ENCODE results near the gene IL20RA. TPM values are rescaled to one million over a fixed set of nuclear protein-coding genes. Genes with fewer than 3 reads are reported as not detected.
"Not testable (repeated sequence)": the region's sequence is repeated elsewhere in the genome, so short reads cannot be mapped to it uniquely, and the experiment has no call there.

Gene IL20RA
- total RNA-seq (2014; rRNA removed; shearing (Covaris generic)) = 0.02 TPM in 1 of 2 replicates, not detected in the other
- not detected in 2 replicates for polyA plus RNA-seq (2014; cell fraction: nucleus; rRNA removed)

- no peak for DNase-seq (ENCODE audit: extremely low read depth, low read depth)
Observed at GRCh38 chr6:137044366-137045221, at the start of gene IL20RA. IL20RA (minus strand) TSS chr6:137044965; CDS start chr6:137044728, 237 bp downstream.

GRCh38 chr6:137093183-137094069 is 48.7 kb upstream of the IL20RA start:
- DNase-seq (ENCODE audit: extremely low read depth, low read depth) = no peak

GRCh38 chr6:137092018-137092417 is 47.3 kb upstream of the IL20RA start:
- no peak for DNase-seq (ENCODE audit: extremely low read depth, low read depth)

- no peak for DNase-seq (ENCODE audit: extremely low read depth, low read depth)
Observed at GRCh38 chr6:137089305-137089704, 44.5 kb upstream of the IL20RA start.

GRCh38 chr6:137087902-137088301 is 43.1 kb upstream of the IL20RA start:
- no peak for DNase-seq (ENCODE audit: extremely low read depth, low read depth)

- no peak for DNase-seq (ENCODE audit: extremely low read depth, low read depth)
Observed at GRCh38 chr6:137086031-137086430, 41.3 kb upstream of the IL20RA start.

- no peak for DNase-seq (ENCODE audit: extremely low read depth, low read depth)
Observed at GRCh38 chr6:137084865-137085617, 40.3 kb upstream of the IL20RA start.

GRCh38 chr6:137084090-137084489 is 39.3 kb upstream of the IL20RA start:
- no peak for DNase-seq (ENCODE audit: extremely low read depth, low read depth)

GRCh38 chr6:137081997-137082396 is 37.2 kb upstream of the IL20RA start:
- no peak for DNase-seq (ENCODE audit: extremely low read depth, low read depth)

- no peak for DNase-seq (ENCODE audit: extremely low read depth, low read depth)
Observed at GRCh38 chr6:137080711-137081110, 35.9 kb upstream of the IL20RA start.

- DNase-seq (ENCODE audit: extremely low read depth, low read depth) = peak; percentile 66
Observed at GRCh38 chr6:137076277-137077068, 31.7 kb upstream of the IL20RA start.

- DNase-seq (ENCODE audit: extremely low read depth, low read depth) = not testable (repeated sequence)
Observed at GRCh38 chr6:137075790-137076189, 31.0 kb upstream of the IL20RA start.

- no peak for DNase-seq (ENCODE audit: extremely low read depth, low read depth)
Observed at GRCh38 chr6:137070303-137070702, 25.5 kb upstream of the IL20RA start.

- DNase-seq (ENCODE audit: extremely low read depth, low read depth) = no peak
Observed at GRCh38 chr6:137067399-137067798, 22.6 kb upstream of the IL20RA start.

- no peak for DNase-seq (ENCODE audit: extremely low read depth, low read depth)
Observed at GRCh38 chr6:137058037-137058436, 13.3 kb upstream of the IL20RA start.

GRCh38 chr6:137056121-137056880 is 11.5 kb upstream of the IL20RA start:
- DNase-seq (ENCODE audit: extremely low read depth, low read depth) = no peak

GRCh38 chr6:137051790-137052472 is 7.2 kb upstream of the IL20RA start:
- no peak for DNase-seq (ENCODE audit: extremely low read depth, low read depth)

GRCh38 chr6:137049095-137049494 is 4.3 kb upstream of the IL20RA start:
- no peak for DNase-seq (ENCODE audit: extremely low read depth, low read depth)
